Measurements from ENCODE around the gene RIPOR1. TPM values are rescaled to one million over a fixed set of nuclear protein-coding genes. Genes with fewer than 3 reads are reported as not detected.
A peak's percentile ranks its signal among the peaks of the same experiment; 100 is the strongest.

RIPOR1 gene
- 100 to 1,000 TPM in 1 of 2 donors, 10 to 100 TPM in 1; 98.0 to 101 TPM for total RNA-seq

DNA sequence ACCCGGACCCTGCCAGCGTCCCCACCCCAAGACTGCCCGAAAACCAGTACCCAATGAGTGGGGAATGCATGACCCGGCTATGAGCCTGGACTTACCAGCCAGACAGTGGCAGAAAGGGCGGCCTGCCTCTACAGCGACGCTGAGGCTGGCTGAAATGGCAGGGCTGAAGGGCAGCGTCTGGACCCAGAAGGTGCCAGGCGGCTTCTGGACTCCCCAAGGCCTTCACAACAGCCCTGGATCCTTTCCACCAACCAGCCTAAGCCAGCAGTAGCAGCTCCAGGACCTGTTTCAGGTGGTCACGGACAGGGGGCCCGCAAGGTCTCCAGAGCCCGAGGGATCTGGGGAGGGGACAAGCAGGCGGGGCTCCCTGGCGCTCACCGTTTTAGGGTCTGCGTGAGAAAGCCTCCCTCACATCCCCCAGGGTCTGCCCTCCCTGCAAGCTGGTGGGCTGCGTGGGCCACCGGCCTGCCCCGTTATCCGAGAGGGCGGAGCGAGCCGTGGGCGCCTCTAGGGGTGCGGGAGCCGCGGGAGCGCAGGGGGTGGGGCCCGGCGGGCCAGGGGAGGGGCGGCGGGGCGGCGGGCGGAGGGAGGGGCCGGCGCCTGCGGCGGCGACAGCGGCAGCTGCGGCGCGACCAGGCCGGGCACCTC, at the start of gene RIPOR1:
Gene RIPOR1, plus strand, starts transcription at position 608 of the 648 bp plus-strand sequence. CDS start 9,618 bp downstream, outside the sequence.
- peak within 1 kb of the TSS; percentile 94 to 98 for H3K27ac ChIP-seq
- no peak for TF ChIP-seq CTCF (IDR thresholded peaks at IDR 0.05)
- no peaks in the 10 kb centered on the region for H3K27me3 ChIP-seq (replicated peaks; ENCODE audit: insufficient read depth)
- H3K9me3 ChIP-seq = no peaks in the 10 kb centered on the region
- peak within 1 kb of the TSS; percentile 99 for H3K4me3 ChIP-seq
- H3K4me1 ChIP-seq (ENCODE audit: control insufficient read depth in 1 of 2, low read depth in 2 of 2) = peaks cover 29 to 42% of the 10 kb centered on the region in 2 donors
- DNase-seq (ENCODE audit: low spot score) (no peak), ATAC-seq (ENCODE audit: insufficient number of reproducible peaks, low FRiP score, low read depth) (peak; percentile 52)
- H3K36me3 ChIP-seq = no peaks in the 10 kb centered on the region

DNA sequence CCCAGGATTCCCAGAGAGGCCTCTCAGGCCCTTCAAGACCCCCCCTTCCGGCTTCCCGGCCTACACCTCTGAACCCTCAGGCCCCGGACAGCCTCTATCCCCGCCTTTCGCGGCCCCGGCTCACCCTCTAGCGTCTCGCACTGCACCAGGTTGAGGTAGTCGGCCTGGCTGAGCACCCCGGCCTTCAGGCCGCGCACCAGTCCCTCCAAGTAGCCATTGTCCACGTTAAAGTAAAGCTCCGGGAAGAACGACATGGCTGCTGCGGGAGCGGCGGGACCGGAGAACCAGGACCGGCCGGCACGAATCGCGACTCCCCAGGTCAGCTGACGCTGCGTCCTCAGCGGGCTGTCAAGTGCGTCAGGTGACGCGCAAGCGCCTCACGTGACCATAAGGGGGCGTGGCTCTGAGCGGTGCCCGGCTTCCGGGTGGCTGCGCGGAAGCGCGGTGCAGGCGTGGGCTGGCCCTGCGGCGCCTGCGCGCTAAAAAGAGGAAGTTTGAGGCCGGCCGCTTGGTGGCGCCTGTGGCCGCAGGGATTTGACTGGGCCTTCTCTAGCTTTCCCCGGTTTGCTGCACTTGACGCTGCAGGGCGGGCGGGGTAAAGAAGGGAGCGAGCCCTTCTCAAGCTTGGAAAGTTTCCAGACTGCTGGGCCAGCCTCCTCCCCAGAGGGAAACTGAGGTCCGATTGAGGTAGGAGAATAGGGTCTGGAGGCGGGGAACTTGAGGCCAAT, 47.6 kb upstream of the RIPOR1 start, which contains the start of gene ATP6V0D1:
Gene ATP6V0D1, minus strand, starts transcription at position 325 of the 728 bp plus-strand sequence. Its CDS starts 71 bp downstream, at position 254.
- H3K4me1 ChIP-seq (ENCODE audit: control insufficient read depth in 1 of 2, low read depth in 2 of 2) = peaks cover 21 to 29% of the 10 kb centered on the region in 2 donors
- TF ChIP-seq CTCF (IDR thresholded peaks at IDR 0.05) = peak; percentile 84
- peak within 1 kb of the TSS; percentile 74 to 90 for H3K27ac ChIP-seq
- DNase-seq (ENCODE audit: low spot score) (peak; percentile 84), ATAC-seq (ENCODE audit: insufficient number of reproducible peaks, low FRiP score, low read depth) (peak; percentile 96)
- H3K9me3 ChIP-seq = no peaks in the 10 kb centered on the region
- H3K27me3 ChIP-seq (replicated peaks; ENCODE audit: insufficient read depth) = no peaks in the 10 kb centered on the region
- H3K36me3 ChIP-seq = no peaks in the 10 kb centered on the region
- H3K4me3 ChIP-seq = peak within 1 kb of the TSS; percentile 92

DNA sequence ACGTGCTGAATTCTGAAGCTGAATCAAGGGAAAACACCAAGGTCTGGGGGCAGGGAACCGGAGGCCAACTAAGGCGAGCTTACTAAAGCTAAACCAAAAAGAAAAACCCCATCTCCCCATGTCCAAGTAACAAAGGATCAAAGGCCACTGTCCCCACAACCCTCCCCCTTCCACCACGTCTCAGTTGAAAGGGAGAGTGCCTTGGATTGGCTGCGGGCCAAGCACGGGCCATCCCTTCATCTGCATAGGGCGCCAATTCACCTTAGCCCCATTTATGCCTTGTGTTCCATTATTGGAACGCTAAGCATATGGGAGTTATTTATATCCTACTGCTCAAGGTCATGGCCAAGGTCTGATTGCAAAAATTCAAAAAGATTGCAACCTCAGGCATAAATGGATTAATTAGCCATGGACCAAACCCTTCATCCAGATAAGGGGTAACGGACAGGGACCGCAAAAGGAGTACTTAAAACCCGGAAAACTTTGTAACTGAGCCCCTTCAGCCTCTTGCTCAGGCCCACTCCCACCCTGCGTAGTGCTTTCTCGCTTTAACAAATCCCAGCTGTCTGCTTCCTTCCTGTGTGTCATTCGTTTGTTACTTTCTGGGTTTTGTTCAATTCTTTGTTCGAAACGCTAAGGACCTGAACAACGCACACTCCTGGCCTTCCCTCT, 46.9 kb upstream of the RIPOR1 start:
- Histone ChIP-seq H3K36me3 (no peaks in the 10 kb centered on the region), H3K9me3 (no peaks in the 10 kb centered on the region), H3K27me3 (replicated peaks; ENCODE audit: insufficient read depth) (no peaks in the 10 kb centered on the region), H3K4me1 (ENCODE audit: control insufficient read depth in 1 of 2, low read depth in 2 of 2) (peaks cover 21 to 29% of the 10 kb centered on the region in 2 donors), H3K4me3 (peak overlapping the region; percentile 92), H3K27ac (peak overlapping the region; percentile 49 to 60)
- TF ChIP-seq CTCF (IDR thresholded peaks at IDR 0.05) = no peak
- DNase-seq (ENCODE audit: low spot score) (no peak), ATAC-seq (ENCODE audit: insufficient number of reproducible peaks, low FRiP score, low read depth) (no peak)

GRCh38 chr16:67482233-67482924, 46.2 kb upstream of the RIPOR1 start:
- Histone ChIP-seq H3K27me3 (replicated peaks; ENCODE audit: insufficient read depth) (no peaks in the 10 kb centered on the region), H3K36me3 (no peaks in the 10 kb centered on the region), H3K4me1 (ENCODE audit: control insufficient read depth in 1 of 2, low read depth in 2 of 2) (peaks cover 21 to 29% of the 10 kb centered on the region in 2 donors), H3K4me3 (peak overlapping the region; percentile 92), H3K9me3 (no peaks in the 10 kb centered on the region), H3K27ac (peak overlapping the region in 1 of 2 donors; percentile 60)
- ATAC-seq (ENCODE audit: insufficient number of reproducible peaks, low FRiP score, low read depth) = no peak
- no peak for DNase-seq (ENCODE audit: low spot score)
- no peak for TF ChIP-seq CTCF (IDR thresholded peaks at IDR 0.05)
